Measurements from ENCODE around the gene MANSC4. TPM values are rescaled to one million over a fixed set of nuclear protein-coding genes. Genes with fewer than 3 reads are reported as not detected.

MANSC4 gene
- total and polyA plus RNA-seq, 9 of the 15 experiments (the other 6 are each of a cell fraction or from before 2014, with no cell fraction given) = not detected

DNA sequence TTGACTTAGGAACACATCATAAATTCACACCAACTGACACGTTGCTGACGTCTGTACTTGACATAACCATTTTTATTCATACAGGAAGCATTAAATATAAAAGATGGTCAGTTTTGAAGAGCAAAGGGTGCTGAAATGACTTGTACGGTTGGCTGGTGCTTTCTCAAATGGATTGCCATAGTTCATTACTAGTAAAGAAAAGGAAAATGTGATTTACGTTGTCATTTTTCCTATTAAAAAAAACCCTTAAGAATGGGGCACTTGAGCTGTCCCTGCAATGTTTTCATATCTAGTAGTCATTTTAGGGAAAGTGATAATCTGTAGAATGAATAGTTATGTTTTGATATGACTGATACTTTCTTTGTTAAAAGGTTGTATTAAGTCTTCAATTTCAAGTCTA is 22.5 kb upstream of the MANSC4 start:
- Histone ChIP-seq H3K4me2 (ENCODE audit: insufficient read depth, low read length) (no peak overlapping the region), H4K20me1 (replicated peaks; ENCODE audit: control insufficient read depth, insufficient read depth, low read length) (no peaks in the 10 kb centered on the region), H3K9ac (ENCODE audit: insufficient read depth in 1 of 2, low read depth in 2 of 2, low read length in 2 of 2) (no peak overlapping the region), H3K4me1 (replicated peaks in 1 of 2; ENCODE audit: control insufficient read depth in 2 of 2, insufficient read depth in 2 of 2, low read length in 2 of 2) (peaks cover 0 to 10% of the 10 kb centered on the region in 2 experiments; a peak in 3 of 5 replicates), H2AFZ (ENCODE audit: low read depth, low read length) (no peak overlapping the region), H3K36me3 (ENCODE audit: control insufficient read depth, insufficient read depth, low read length) (peaks cover 12% of the 10 kb centered on the region; the same call in 2 of the 3 replicates), H3K27ac (ENCODE audit: extremely low read depth, low read depth, low read length) (no peak overlapping the region), H3K9me1 (ENCODE audit: control insufficient read depth, insufficient read depth, low read length) (no peaks in the 10 kb centered on the region), H3K4me3 (no peak overlapping the region), H3K79me2 (ENCODE audit: control insufficient read depth, insufficient read depth, low read length) (no peaks in the 10 kb centered on the region), H3K9me3 (replicated peaks; ENCODE audit: control insufficient read depth, insufficient read depth, low read depth, low read length) (no peaks in the 10 kb centered on the region), H3K27me3 (ENCODE audit: control insufficient read depth in 2 of 2, insufficient read depth in 2 of 2, low read length in 2 of 2) (no peaks in the 10 kb centered on the region)
- no peak for FAIRE-seq
- ChIA-PET CTCF (ENCODE audit: low intra/inter-chr PET ratio) (no interaction called here), POLR2A (interaction anchor here (0.6 kb wide), 1 partner anchor 554 kb away, joined by 3 read pairs; no protein-coding TSS in a partner anchor)
- in situ Hi-C loops (cut with MboI) = no loop called here
- no TSS peak for BruUV-seq (replicated peaks)
- intact Hi-C loops (cut with micrococcal nuclease) = no loop called here
- peak; percentile 8 for TF ChIP-seq MEIS2 (IDR thresholded peaks at IDR 0.05; ENCODE audit: partially characterized antibody)
- TF ChIP-seq ETV1 (tag; conservative IDR thresholded peaks at IDR 0.05; ENCODE audit: low read depth) = no peak
- no peak for ATAC-seq
- DNase-seq (ENCODE audit: extremely low read depth in 1 of 4, low spot score in 3 of 4) = no peak
- 34% methylated on average over 4 of the region's 4 CpGs for WGBS (ENCODE audit: insufficient coverage, low coverage, missing lambda C conversion rate)

GRCh38 chr12:27801630-27802029 is 21.6 kb upstream of the MANSC4 start:
- BruUV-seq (replicated peaks) = no TSS peak

More at GRCh38 chr12:27801630-27802029, 21.6 kb upstream of the MANSC4 start:
- Histone ChIP-seq H3K9ac (ENCODE audit: insufficient read depth in 1 of 2, low read depth in 2 of 2, low read length in 2 of 2) (no peak overlapping the region), H3K9me1 (ENCODE audit: control insufficient read depth, insufficient read depth, low read length) (no peaks in the 10 kb centered on the region), H3K4me1 (replicated peaks in 1 of 2; ENCODE audit: control insufficient read depth in 2 of 2, insufficient read depth in 2 of 2, low read length in 2 of 2) (peaks cover 0 to 10% of the 10 kb centered on the region in 2 experiments; a peak in 3 of 5 replicates), H3K9me3 (replicated peaks; ENCODE audit: control insufficient read depth, insufficient read depth, low read depth, low read length) (no peaks in the 10 kb centered on the region), H3K79me2 (ENCODE audit: control insufficient read depth, insufficient read depth, low read length) (no peaks in the 10 kb centered on the region), H3K4me2 (ENCODE audit: insufficient read depth, low read length) (no peak overlapping the region), H3K27me3 (ENCODE audit: control insufficient read depth in 2 of 2, insufficient read depth in 2 of 2, low read length in 2 of 2) (no peaks in the 10 kb centered on the region), H3K4me3 (no peak overlapping the region), H4K20me1 (replicated peaks; ENCODE audit: control insufficient read depth, insufficient read depth, low read length) (no peaks in the 10 kb centered on the region), H3K36me3 (ENCODE audit: control insufficient read depth, insufficient read depth, low read length) (peaks cover 21% of the 10 kb centered on the region; the same call in 2 of the 3 replicates), H3K27ac (ENCODE audit: extremely low read depth, low read depth, low read length) (no peak overlapping the region), H2AFZ (ENCODE audit: low read depth, low read length) (no peak overlapping the region)
- CTCF ChIA-PET (ENCODE audit: low intra/inter-chr PET ratio) = no interaction called here
- POLR2A ChIA-PET = interaction anchor here (0.6 kb wide), 1 partner anchor 389 kb away, joined by 3 read pairs; no protein-coding TSS in a partner anchor
- WGBS (ENCODE audit: insufficient coverage, low coverage, missing lambda C conversion rate) = 63% methylated on average over 5 of the region's 5 CpGs
- TF ChIP-seq, protein P1, sequence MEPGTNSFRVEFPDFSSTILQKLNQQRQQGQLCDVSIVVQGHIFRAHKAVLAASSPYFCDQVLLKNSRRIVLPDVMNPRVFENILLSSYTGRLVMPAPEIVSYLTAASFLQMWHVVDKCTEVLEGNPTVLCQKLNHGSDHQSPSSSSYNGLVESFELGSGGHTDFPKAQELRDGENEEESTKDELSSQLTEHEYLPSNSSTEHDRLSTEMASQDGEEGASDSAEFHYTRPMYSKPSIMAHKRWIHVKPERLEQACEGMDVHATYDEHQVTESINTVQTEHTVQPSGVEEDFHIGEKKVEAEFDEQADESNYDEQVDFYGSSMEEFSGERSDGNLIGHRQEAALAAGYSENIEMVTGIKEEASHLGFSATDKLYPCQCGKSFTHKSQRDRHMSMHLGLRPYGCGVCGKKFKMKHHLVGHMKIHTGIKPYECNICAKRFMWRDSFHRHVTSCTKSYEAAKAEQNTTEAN (CRISPR knock-in tag; IDR thresholded peaks at IDR 0.05) = no peak
- no peak for DNase-seq (ENCODE audit: extremely low read depth in 1 of 4, low spot score in 3 of 4)
- intact Hi-C loops (cut with micrococcal nuclease) (no loop called here), in situ Hi-C loops (cut with MboI) (no loop called here)
- FAIRE-seq = no peak
- no peak for ATAC-seq

Measured in K562 (cell line).